HG03103 (cell line): ENCODE results near the gene TMC3.
"Not testable (repeated sequence)": the region's sequence is repeated elsewhere in the genome, so short reads cannot be mapped to it uniquely, and the experiment has no call there.

Experiments
- ATAC-seq: cut with Tn5 transposase; IDR thresholded peaks from one replicate; pipeline ENCODE4 v1.9.1; 2021; ENCODE audit warnings: low read depth; ENCODE audit not compliant: unreplicated experiment

TMC3 gene

DNA sequence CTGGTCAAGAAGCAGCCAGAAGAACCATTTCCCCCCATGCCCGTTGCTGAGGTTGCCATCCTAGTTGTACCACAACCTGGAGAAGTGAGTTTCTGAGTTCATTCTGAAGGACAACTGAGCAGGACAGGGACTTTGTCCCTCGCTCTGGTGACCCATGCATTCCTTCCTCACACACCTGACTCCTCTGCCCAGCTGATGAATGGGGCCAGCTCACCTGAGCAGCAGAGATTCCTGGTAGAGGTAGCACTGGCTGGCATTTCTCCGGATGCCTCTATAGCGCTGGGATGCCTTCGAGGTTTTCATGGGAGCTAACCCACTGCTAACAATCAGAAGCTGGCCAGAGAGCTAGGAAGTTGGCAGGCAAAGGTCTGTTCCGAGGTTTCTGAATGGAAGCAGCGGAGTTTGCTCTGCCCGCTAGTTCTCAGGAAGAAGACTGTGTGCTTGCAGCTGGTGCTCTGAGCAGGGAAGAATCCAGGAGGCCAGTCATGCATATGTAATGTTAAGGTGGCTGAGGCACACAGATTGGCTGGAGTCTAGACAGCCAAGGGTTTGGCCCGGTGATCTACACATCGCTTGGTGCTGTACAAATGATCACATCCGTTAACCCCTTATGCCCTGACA, at the start of gene TMC3:
TMC3 (minus strand) TSS at position 439 of the 621 bp plus-strand sequence; CDS start at position 303, 136 bp downstream.
- ATAC-seq: no peak

DNA sequence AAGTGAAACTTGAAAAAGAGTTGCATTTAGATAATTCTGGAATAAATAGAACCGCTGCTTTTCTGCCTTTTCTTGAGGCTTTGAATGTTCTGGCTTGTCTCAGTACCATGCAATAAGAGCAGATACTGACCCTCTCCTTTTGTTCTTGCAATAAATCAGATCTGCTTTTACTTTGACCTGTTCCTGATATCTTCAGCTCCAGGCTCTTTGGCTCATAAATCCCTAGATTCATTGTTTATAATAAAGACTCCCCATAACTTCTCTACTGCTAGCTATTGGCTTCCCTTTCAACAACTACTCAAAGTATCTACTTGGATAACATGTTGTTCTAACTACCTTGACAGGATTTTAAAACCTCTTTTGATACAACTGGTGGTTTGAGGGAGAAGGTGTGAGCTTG, 47.4 kb upstream of the TMC3 start:
- ATAC-seq: no peak

DNA sequence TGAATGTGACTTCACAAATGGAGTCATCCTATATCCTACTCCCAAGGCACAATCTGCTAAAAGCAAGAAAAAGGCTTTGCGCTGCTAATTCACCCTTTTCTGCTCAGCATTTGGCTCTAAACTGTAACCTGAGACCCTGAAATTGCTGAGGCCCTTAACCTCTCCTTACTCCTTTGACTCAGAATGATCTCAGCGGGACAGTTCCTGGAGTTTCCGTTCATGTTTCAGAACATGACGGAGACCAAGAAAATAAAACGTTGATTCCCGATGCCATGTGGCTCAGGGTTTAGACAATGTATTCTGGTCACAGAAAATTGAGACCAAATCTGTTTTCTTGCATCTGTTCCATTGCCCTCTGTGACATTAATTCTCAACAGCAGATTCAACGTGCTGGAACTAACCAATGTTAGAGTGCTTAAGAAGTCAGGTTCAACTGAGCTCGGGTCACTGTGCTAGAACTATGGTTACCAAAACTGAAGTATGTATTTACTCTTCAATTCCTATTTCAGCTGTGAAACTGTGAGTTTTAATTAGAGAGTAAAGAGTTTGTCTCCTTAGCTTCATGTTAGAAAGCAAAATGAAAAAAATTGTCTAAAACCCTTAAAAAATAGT, 45.4 kb upstream of the TMC3 start:
- no peak for ATAC-seq

DNA sequence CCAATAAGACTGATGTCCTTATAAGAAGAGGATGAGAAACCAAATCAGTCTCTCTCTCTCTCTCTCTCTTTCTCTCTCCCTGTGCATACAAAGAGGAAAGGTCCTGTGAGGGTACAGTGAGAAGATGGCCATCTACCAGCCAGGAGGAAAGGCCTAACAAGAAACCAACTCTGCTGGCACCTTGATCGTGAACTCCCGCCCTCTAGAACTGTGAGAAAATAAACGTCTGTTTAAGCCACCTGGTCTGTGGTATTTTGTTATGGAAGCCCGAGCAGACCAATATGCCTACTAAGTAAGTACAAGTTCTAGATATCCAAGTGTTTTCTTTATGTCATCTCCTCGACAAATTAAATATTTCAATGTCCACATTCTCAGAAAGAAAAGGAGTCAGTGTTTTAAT, 44.9 kb upstream of the TMC3 start:
- no peak for ATAC-seq

DNA sequence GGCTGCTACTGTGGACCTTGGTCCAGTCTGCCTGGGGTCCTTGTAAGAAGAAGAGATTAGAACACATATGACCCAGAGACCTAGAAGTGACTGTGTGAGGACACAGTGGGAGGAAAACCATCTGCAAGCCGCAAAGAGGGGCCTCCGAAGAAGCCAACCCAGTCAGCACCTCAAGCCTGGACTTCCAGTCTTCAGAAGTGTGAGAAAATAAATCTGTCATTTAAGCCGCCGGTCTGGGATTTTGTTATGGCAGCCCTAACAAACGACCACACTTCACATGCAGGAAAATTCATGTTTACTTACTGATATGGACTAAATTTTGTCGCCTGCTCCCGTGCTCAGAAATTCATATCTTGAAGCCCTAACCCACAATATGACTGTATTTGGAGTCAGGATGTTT, 44.4 kb upstream of the TMC3 start:
- ATAC-seq: no peak

DNA sequence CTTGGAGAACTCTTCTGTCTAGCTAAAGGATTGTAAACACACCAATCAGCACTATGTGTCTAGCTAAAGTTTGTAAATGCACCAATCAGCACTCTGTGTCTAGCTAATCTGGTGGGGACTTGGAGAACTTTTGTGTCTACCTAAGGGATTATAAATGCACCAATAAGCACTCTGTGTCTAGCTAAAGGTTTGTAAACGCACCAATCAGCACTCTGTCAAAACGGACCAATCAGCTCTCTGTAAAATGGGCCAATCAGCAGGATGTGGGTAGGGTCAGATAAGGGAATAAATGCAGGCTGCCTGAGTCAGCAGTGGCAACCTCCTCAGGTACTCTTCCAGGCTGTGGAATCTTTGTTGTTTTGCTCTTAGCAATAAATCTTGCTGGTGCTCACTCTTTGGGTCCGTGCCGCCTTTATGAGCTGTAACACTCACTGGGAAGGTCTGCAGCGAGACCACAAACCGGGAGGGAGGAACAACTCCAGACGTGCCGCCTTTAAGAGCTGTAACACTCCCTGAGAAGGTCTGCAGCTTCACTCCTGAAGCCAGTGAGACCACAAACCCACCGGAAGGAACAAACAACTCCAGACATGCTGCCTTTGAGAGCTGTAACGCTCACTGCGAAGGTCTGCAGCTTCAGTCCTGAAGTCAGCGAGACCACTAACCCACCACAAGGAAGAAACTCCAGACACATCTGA, 40.4 kb upstream of the TMC3 start:
- not testable (repeated sequence) for ATAC-seq

DNA sequence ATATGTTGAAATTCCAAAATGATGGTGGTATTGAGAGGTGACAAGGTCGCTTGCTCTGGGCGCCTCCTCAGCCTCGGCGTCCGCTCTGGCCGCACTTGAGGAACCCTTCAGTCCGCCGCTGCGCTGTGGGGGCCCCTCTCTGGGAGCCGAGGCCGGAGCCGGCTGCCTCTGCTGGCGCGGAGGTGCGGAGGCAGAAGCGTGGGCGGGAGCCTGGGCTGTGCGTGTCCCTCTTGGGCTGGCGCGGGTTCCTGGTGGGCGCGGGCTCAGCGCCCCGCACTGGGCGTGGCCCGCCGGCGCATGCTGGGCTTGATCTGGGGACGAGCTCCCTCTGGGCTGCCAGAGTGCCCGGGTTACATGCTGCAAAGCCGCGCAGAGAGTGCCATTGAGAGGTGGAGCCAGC, 39.8 kb upstream of the TMC3 start:
- ATAC-seq: no peak

DNA sequence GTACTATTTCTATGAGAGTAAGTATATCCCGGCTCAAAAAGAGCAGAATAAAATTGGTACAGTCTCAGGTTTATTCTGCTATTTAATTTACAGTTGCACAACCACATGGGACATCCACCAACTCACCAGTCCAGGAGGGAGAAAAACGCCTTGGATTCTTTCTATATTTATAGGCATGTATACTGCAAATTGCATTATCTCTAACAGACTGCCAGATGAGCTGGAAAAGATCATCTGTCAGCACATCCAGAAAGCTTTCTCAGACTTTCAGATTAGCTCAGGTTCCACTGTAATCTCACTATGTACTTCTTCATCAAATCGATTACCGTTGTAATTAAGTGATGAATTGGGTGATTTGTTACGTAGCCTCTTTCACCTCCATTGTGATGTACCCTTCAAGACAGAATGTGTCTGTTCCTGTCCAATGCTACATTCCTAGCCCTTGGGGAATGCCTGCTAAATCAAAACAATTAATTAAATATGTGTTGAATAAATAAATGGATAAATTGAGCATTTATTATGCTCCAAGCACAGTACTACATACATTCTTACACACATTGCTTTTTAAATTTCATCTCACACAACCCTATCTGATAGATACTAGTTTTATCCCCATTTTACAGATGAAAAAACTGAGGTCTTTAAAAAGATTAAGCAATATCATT, 38.1 kb upstream of the TMC3 start:
- no peak for ATAC-seq

DNA sequence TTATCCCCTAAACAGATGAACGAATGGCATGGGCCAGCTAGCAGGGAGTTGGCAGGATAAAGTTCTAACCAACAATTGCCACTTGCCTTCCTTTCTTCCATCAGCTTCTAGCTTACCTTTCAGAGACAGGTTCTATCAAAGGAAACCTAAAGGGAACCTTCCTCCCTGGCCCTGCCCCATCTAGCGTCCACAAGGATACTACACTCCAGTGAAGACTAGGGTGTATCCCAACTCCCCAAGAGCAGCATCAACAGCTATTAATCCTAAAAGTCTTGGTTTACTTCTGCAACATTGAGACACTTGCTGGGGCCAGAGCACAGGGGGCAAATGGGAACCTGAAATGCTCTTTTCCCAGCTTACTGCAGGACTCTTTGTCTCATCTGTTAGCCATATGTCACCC, 37.0 kb upstream of the TMC3 start:
- ATAC-seq: no peak

DNA sequence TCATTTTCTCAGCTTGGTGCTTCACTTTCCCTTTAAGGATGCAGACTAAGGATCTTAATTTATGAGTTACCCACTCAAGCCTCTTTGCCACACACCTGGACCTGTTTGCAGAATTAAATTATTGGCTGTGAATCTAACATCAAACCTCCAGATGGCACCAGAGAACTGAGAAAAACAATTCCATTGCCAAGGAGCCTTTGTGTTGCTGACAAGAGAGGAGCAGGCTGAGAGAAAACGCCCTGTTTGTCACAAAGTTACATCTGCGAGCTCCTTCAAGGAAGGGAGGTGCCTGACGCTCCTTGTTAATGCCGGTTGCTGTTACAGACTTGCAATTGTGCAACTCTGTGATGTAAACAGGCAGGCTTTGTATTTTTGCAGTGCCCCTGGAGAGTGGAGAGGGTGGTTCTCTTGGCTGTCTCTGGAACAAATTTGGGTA, 36.3 kb upstream of the TMC3 start:
- ATAC-seq: no peak

DNA sequence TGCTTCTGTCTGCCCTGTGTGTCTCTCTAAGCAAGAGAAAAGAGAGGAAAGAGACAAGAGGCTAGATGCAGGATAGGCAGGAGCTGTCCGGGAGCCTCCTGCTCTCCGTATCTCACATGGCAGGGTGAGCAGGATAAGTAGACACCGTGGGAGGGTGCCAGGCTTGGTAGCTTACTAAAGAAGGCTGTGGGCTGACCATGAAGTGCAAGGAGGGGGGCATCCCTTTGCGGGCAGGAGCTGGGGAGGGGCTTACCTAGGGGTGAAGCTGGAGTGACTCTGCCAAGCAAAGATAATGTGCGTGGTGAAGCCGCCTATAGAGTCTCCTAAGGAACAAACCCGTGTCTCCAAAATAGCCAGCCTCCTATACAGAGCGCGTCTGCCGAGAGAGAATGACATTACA, 33.7 kb upstream of the TMC3 start:
- ATAC-seq: no peak

DNA sequence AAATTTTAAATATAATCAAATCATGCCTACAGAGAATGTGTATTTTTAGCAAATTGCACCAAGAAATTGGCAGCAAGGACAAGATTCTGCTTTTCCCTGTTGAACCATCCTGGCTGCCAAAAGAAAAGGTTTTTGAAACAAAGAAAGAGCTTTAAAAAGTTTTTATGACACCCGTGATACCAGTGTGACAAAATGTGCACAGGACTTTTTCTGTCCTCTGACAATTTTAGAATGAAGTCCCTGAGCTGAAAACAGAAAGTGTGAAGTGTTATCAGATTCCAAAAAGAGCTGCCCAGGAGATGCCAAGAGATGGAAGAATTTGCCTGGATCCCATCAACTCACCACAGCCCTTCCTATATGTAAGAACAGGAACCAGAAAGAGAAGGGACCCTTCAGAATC, 33.2 kb upstream of the TMC3 start:
- ATAC-seq: no peak

DNA sequence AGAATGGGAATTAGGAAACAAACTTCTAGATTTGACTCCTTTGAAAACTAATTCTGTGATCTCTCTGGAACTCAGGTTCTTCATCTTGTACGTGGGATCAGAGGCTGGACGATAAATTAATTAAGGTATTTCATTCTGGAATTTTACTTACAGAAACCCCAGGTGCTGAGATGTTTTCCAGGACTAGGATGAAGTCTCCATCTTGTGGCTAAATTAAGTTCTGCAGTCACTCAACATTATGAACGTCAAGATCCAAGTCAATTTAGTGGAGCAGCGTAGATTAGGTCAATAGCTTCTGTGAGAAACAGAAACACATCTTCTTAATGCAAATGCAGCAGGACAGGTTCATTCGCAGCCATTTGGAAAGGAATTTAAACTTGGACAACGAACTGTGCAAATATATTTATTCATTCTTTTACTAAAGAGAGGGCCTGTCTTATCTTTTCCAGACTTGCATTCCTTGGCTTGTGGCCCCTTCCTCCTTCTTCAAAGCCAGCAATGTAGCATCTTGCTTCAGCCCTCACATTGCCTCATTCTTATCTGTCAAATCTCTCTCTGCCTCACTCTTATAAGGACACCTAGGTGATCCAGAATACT, 26.7 kb upstream of the TMC3 start:
- ATAC-seq: no peak

DNA sequence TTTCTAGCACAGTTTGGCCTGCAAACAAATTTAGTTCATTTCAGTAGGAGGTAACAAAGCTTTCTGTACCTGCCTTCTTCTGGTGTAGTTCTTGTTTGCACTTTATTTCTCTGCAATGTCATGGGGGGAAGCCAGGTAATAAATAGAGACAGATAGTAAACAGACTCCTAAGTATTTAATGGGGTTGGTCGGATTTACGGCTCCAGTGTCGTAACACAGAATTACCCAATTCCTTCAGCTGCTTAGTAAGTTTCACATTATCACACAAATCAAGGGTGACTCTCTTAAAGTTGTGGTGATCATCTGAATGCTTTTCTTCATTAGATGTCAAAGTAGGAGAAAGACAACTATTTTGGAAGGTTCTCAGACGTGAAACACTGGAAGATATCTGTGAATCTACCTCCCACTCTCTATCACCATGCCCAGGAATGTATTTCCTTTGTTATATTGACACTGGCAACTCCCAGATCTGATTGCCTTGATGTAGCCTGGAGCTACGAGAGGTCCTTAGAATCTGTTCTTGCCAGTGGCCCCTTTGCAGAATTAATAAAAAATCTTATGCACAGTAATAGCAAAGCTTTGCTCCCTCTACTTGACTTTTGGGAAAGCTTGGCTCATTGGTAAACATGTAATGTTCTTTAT, 25.0 kb upstream of the TMC3 start:
- ATAC-seq: no peak

DNA sequence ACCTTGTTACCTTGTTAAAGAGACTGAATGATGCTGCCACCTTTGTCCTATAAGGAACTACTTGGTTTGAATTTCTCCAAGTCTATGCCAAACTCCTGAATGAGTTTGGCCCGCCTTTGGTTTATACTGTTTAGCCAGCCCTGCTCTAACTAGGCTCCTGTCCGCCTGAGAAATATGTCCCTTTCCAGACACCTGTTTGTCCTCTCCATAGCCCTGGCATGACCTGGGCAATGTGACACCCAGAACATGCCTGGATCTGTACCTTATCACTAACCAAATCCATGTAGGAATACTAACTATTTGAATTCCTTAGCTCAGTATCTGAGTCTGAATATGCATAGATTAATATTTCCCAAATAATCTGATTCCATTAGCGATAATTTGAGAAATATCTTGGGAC, 24.4 kb upstream of the TMC3 start:
- ATAC-seq: no peak

DNA sequence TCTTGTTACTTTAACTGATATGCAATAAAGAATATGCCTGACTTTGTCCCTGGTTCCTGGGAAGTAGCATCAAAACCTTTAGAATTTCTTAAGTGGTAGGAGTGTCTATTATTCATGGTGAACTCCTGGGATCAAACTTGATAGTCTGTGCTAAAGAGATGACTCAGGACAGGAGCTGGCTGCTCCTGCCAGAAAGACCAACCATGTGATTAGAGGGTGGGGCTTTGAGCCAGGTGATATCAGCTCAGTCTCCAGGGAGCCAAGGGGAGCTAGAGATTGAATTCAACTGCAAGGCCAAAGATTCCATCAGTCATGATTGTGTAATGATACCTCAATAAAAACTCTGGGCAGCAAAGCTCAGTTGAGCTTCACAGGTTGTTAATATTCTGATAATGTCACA, 20.6 kb upstream of the TMC3 start:
- ATAC-seq: no peak

DNA sequence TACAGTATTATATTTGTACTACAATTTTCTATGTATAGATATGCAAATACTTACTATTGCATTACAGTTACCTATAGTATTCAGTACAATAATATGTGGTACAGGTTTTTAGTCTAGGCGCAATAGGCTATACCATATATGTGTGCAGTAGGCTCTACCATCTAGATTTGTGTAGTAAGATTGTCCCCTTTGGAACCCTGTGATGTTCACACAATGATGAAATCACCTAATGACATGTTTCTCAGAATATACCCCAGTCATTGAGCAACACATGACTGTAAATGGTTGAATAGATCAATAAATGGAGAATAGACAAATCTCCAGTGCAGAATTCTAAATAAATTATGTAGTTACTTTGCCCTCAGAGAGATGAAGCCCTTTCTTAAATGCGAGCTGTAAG, 17.6 kb upstream of the TMC3 start:
- ATAC-seq: no peak

DNA sequence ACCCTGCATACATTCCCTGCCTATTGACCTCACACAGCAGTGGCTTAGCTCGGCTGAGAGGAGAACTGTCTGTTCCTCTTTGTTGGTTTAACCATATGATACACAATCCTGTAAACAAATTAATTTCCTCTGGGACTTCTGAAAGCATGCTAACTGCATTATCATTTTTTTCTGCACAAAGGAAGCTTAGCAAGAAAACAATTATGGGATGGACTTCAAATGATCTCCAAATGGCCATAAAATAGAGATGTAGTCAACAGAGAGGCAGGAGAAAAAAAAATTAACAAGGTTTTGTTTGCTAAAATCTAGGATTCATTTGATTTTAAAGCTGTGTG, 14.4 kb upstream of the TMC3 start:
- ATAC-seq: no peak

DNA sequence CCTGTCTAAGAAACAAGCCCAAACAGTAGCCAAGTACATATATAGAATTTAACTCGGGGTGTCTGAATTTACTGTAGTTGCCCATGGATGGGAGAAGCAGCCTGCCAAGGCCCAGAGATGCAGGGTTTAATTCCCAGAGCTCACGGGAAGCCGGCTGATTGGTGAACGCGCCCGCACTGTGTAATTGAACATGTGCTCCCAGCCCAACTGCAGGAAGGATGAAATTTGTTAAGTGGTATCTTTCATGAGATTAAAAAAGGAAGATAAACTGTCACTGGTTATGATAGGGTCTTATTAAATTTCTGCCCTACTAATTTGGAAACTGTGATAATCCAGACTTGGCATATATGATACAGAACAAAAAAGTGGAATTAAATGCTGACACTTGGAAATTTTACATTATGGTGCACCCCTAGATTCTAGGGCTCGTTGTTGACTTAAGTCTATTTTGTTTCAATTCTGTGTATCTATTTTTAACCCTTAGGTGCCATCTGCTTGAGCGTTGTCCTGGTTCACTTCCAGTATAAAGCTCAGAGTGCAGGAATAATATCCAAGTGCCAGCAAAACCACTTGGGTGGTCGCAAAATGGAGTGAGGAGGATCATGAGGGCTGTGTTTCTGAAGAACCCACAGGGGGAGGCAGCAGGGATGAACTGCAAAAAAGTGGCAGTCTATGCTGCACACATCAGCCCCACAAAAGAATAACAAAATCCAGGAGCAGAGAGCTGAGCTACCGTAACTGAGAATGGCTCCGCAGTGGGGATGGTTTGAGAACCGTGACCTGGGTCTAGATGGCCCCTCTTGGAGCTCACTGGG, 13.8 kb upstream of the TMC3 start:
- no peak for ATAC-seq

DNA sequence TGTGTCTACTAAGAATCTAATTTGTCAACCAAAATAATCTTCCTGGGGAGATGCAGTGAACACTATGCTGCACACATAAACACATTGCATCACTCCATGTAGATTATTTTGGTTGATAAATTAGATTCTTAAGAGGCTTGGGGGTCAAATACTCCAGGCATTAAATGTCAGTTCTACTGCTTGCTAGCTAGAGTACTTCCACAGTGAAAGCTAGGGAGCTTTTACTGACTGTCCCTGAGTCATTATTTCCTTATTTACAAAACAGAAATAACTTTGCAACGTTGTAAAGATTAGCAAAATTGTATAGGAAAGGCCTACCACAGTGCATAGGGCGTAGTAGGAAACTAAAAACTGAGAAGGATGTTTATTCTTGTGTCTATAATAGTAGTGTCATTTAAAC, 12.9 kb upstream of the TMC3 start:
- no peak for ATAC-seq
